HG02610 (cell line): ENCODE results near the gene CSRP3.

Experiments
- ATAC-seq: cut with Tn5 transposase; IDR thresholded peaks from one replicate; pipeline ENCODE4 v1.9.1; 2021; ENCODE audit warnings: mild to moderate bottlenecking, moderate library complexity; ENCODE audit not compliant: unreplicated experiment

CSRP3 gene

DNA sequence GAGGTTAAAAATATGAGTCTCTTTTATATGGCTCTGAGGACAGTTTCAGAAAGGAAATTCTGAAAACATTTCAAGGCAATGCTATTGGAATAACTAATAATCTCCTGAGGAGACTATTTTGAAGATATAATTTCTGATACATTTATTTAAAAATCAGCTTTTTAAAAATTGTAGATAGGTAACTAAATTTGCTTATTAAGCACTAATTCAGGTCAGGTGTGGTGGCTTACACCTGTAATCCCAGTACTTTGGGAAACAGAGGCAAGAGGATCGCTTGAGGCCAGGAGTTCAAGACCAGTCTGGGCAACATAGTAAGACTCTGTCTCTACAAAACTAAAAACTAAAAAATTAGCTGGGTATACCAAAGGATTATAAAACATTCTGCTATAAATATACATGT, 67.8 kb downstream of the CSRP3 start:
- no peak for ATAC-seq
